Measurements from ENCODE around the gene GATAD2A. TPM values are rescaled to one million over a fixed set of nuclear protein-coding genes. Genes with fewer than 3 reads are reported as not detected.

Gene GATAD2A
- total RNA-seq, 1 donor from 2014 or later = 82.6 TPM

- Mint-ChIP-seq H3K36me3 (ENCODE audit: low read depth) (no peaks in the 10 kb centered on the region), H3K4me1 (ENCODE audit: low read depth) (peaks cover 32% of the 10 kb centered on the region), H3K27ac (ENCODE audit: unreplicated experiment) (peak overlapping the region; percentile 22), H3K9me3 (ENCODE audit: low read depth) (no peaks in the 10 kb centered on the region), H3K4me3 (ENCODE audit: unreplicated experiment) (no peak overlapping the region), H3K27me3 (ENCODE audit: low read depth) (no peaks in the 10 kb centered on the region)
- no peak for TF ChIP-seq CTCF (IDR thresholded peaks at IDR 0.05)
- peak; percentile 40 for DNase-seq (ENCODE audit: low spot score)
Observed at GRCh38 chr19:19421299-19421696, 15.8 kb downstream of the GATAD2A start.

DNA sequence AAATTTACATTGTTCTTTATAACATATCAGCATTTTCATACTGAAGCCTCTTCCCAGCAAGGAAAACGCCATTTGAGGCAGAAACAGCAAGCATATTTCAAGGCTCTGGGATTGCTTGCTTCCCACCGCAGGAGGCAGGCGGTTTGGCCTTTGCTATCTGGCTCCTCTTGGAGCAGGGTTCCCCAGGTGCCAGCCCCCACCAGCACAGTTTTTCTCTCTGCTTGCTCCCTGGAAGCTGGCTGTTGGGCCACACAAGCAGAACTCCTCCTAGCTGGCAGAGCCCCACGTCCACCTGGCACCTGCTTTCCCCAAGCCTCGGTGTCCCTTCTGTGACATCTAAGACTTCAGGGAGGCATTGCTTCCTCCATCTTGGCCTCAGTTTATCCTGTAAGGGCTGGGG is 16.7 kb downstream of the GATAD2A start:
- Mint-ChIP-seq H3K27ac (ENCODE audit: unreplicated experiment) (no peak overlapping the region), H3K27me3 (ENCODE audit: low read depth) (no peaks in the 10 kb centered on the region), H3K4me3 (ENCODE audit: unreplicated experiment) (no peak overlapping the region), H3K9me3 (ENCODE audit: low read depth) (no peaks in the 10 kb centered on the region), H3K4me1 (ENCODE audit: low read depth) (peaks cover 37% of the 10 kb centered on the region), H3K36me3 (ENCODE audit: low read depth) (no peaks in the 10 kb centered on the region)
- peak; percentile 59 for DNase-seq (ENCODE audit: low spot score)
- TF ChIP-seq CTCF (IDR thresholded peaks at IDR 0.05) = no peak

- Mint-ChIP-seq H3K9me3 (ENCODE audit: low read depth) (no peaks in the 10 kb centered on the region), H3K36me3 (ENCODE audit: low read depth) (no peaks in the 10 kb centered on the region), H3K27ac (ENCODE audit: unreplicated experiment) (peak overlapping the region; percentile 80), H3K27me3 (ENCODE audit: low read depth) (no peaks in the 10 kb centered on the region), H3K4me3 (ENCODE audit: unreplicated experiment) (no peak overlapping the region), H3K4me1 (ENCODE audit: low read depth) (peaks cover 36% of the 10 kb centered on the region)
- DNase-seq (ENCODE audit: low spot score) = no peak
- no peak for TF ChIP-seq CTCF (IDR thresholded peaks at IDR 0.05)
Observed at GRCh38 chr19:19423322-19423721, 17.8 kb downstream of the GATAD2A start.

GRCh38 chr19:19425170-19425875 is 19.8 kb downstream of the GATAD2A start:
- Mint-ChIP-seq H3K27ac (ENCODE audit: unreplicated experiment) (peak overlapping the region; percentile 27), H3K4me1 (ENCODE audit: low read depth) (peaks cover 32% of the 10 kb centered on the region), H3K9me3 (ENCODE audit: low read depth) (no peaks in the 10 kb centered on the region), H3K27me3 (ENCODE audit: low read depth) (no peaks in the 10 kb centered on the region), H3K4me3 (ENCODE audit: unreplicated experiment) (no peak overlapping the region), H3K36me3 (ENCODE audit: low read depth) (no peaks in the 10 kb centered on the region)
- no peak for TF ChIP-seq CTCF (IDR thresholded peaks at IDR 0.05)
- no peak for DNase-seq (ENCODE audit: low spot score)

DNA sequence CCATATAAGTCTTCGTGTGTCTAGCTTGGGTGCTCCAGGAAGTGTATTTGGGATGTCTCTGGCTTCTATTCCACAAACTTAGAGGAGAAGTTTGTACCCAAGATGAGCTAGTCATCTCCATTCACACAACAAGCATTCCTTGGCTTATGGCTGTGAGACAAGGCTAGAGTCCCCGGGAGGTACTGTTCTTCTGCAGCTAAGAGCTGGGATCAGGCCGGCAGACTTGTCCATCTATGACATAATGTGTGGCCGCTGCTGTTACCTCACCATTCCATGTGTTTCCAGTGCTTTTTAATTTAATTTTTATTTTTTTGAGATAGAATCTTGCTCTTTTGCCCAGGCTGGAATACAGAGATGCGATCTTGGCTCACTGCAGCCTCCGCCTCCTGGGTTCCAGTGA is 20.7 kb downstream of the GATAD2A start:
- peaks cover 32% of the 10 kb centered on the region for H3K4me1 Mint-ChIP-seq (ENCODE audit: low read depth)

More for the DNA sequence above, 20.7 kb downstream of the GATAD2A start:
- no peak overlapping the region for H3K4me3 Mint-ChIP-seq (ENCODE audit: unreplicated experiment)
- H3K36me3 Mint-ChIP-seq (ENCODE audit: low read depth) = no peaks in the 10 kb centered on the region
- TF ChIP-seq CTCF (IDR thresholded peaks at IDR 0.05) = no peak
- H3K9me3 Mint-ChIP-seq (ENCODE audit: low read depth) = no peaks in the 10 kb centered on the region
- H3K27me3 Mint-ChIP-seq (ENCODE audit: low read depth) = no peaks in the 10 kb centered on the region
- H3K27ac Mint-ChIP-seq (ENCODE audit: unreplicated experiment) = no peak overlapping the region
- DNase-seq (ENCODE audit: low spot score) = no peak
